CD14-positive monocyte (primary cell): ENCODE measurements around the gene TUBB4B. TPM values are rescaled to one million over a fixed set of nuclear protein-coding genes. Genes with fewer than 3 reads are reported as not detected.

Experiments used
- DNase-seq, 3 donors: peaks; one replicate each; pipeline ENCODE4 v3.0.0-alpha.2; 2011 to 2022
- H2AFZ ChIP-seq: 2 replicates; pipeline ENCODE4 v1.6.0; 2012; ENCODE audit warnings: mild to moderate bottlenecking, low read depth, low read length, inconsistent platforms; ENCODE audit not compliant: insufficient read depth, poor library complexity, severe bottlenecking
- H3K27ac ChIP-seq, 2 donors: 1 replicate in 1 of 2; 2 replicates in 1 of 2; pipeline ENCODE4 v1.5.1; 2012 to 2013; ENCODE audit warnings: low read length in 2 of 2, control low read depth in 1 of 2, inconsistent platforms in 1 of 2, low read depth in 1 of 2, mild to moderate bottlenecking in 1 of 2
- H3K27me3 ChIP-seq, 2 donors: one replicate each; pipeline versions ENCODE4 v1.6.0 to v1.6.1; 2011 to 2013; ENCODE audit warnings: low read length in 2 of 2; ENCODE audit not compliant: control insufficient read depth in 2 of 2, insufficient read depth in 2 of 2
- H3K36me3 ChIP-seq, 2 donors: replicated peaks in 1 of 2; 1 replicate in 1 of 2; 2 replicates in 1 of 2; pipeline versions ENCODE4 v1.5.1 to v1.6.1; 2012 to 2013; ENCODE audit warnings: low read length in 2 of 2, control low read depth in 1 of 2, inconsistent platforms in 1 of 2, mild to moderate bottlenecking in 1 of 2; ENCODE audit not compliant: insufficient read depth in 2 of 2, control insufficient read depth in 1 of 2
- H3K4me1 ChIP-seq, 2 donors: 1 replicate in 1 of 2; 2 replicates in 1 of 2; pipeline versions ENCODE4 v1.5.1 to v1.6.1; 2012 to 2013; ENCODE audit warnings: low read length in 2 of 2, control low read depth in 1 of 2, inconsistent platforms in 1 of 2, mild to moderate bottlenecking in 1 of 2, moderate library complexity in 1 of 2; ENCODE audit not compliant: insufficient read depth in 2 of 2, control insufficient read depth in 1 of 2
- H3K4me2 ChIP-seq: replicated peaks from 2 replicates; pipeline ENCODE3; 2012; ENCODE audit warnings: low read length, moderate library complexity, mild to moderate bottlenecking; ENCODE audit not compliant: poor library complexity, severe bottlenecking; ENCODE audit errors: extremely low read depth
- H3K4me3 ChIP-seq, 3 experiments: fragments of 200-600 bp in 1 of 3; sonication (generic) in 1 of 3; replicated peaks in 1 of 3; 1 replicate in 2 of 3; 2 replicates in 1 of 3; pipeline ENCODE4 v1.5.1; 2011 to 2013; ENCODE audit warnings: low read length in 3 of 3, mild to moderate bottlenecking in 3 of 3, control low read depth in 2 of 3, low read depth in 2 of 3, inconsistent platforms in 1 of 3, moderate library complexity in 1 of 3
- H3K79me2 ChIP-seq: 2 replicates; pipeline ENCODE4 v1.6.0; 2012; ENCODE audit warnings: mild to moderate bottlenecking, control low read depth, inconsistent platforms, low read length, moderate library complexity; ENCODE audit not compliant: insufficient read depth
- H3K9ac ChIP-seq: 2 replicates; pipeline ENCODE4 v1.6.0; 2017; ENCODE audit warnings: low read length, mild to moderate bottlenecking; ENCODE audit not compliant: insufficient read depth, poor library complexity, severe bottlenecking
- H3K9me3 ChIP-seq, 2 donors: replicated peaks in 1 of 2; 1 replicate in 1 of 2; 2 replicates in 1 of 2; pipeline versions ENCODE4 v1.5.1 to v1.6.1; 2012 to 2013; ENCODE audit warnings: low read length in 2 of 2, control low read depth in 1 of 2; ENCODE audit not compliant: control insufficient read depth in 1 of 2, insufficient read depth in 1 of 2
- H4K20me1 ChIP-seq: 2 replicates; pipeline ENCODE4 v1.6.0; 2012; ENCODE audit warnings: mild to moderate bottlenecking, low read length, control low read depth, moderate library complexity; ENCODE audit not compliant: insufficient read depth
- H3K27ac Mint-ChIP-seq, 7 donors: one replicate each; pipeline ENCODE4 v1.8.0; 2020; ENCODE audit warnings: mild to moderate bottlenecking in 7 of 7, mixed read lengths in 7 of 7, moderate library complexity in 6 of 7, inconsistent platforms in 2 of 7
- H3K27me3 Mint-ChIP-seq, 3 donors: one replicate each; pipeline ENCODE4 v1.8.0; 2021 to 2022; ENCODE audit warnings: low read depth in 3 of 3, mild to moderate bottlenecking in 3 of 3, mixed read lengths in 3 of 3, moderate library complexity in 3 of 3, inconsistent platforms in 1 of 3
- H3K36me3 Mint-ChIP-seq, 2 donors: one replicate each; pipeline ENCODE4 v1.8.0; 2020; ENCODE audit warnings: mixed read lengths in 2 of 2, inconsistent platforms in 1 of 2, mild to moderate bottlenecking in 1 of 2
- H3K4me1 Mint-ChIP-seq: one replicate; pipeline ENCODE4 v1.8.0; 2020; ENCODE audit warnings: mild to moderate bottlenecking, mixed read lengths
- H3K4me3 Mint-ChIP-seq, 2 donors: one replicate each; pipeline ENCODE4 v1.8.0; 2020; ENCODE audit warnings: mild to moderate bottlenecking in 2 of 2, mixed read lengths in 2 of 2, moderate library complexity in 1 of 2
- H3K9me3 Mint-ChIP-seq, 7 donors: one replicate each; pipeline ENCODE4 v1.8.0; 2020 to 2022; ENCODE audit warnings: mixed read lengths in 7 of 7, mild to moderate bottlenecking in 6 of 7, moderate library complexity in 6 of 7, inconsistent platforms in 2 of 7
- WGBS: methylation state at CpG from one replicate; pipeline ENCODE4 v1.1.5; 2013; ENCODE audit warnings: missing lambda C conversion rate; ENCODE audit not compliant: insufficient coverage; 5-methylcytosine and 5-hydroxymethylcytosine counted together
- intact Hi-C, 2 donors: fragments of 100-400 bp; cut with micrococcal nuclease; formaldehyde crosslinking; loops; one replicate each; pipeline versions ENCODE4 v1.15.0 to v1.15.1; 2023
- polyA plus RNA-seq, 3 donors: library from polyadenylated mRNA; depleted of rRNA in 1 of 3; unstranded in 2 of 3; stranded (reverse) in 1 of 3; fragments of 300-500 nt in 2 of 3; fragments of >200 nt in 1 of 3; fragmentation: Illumina TruSeq in 2 of 3; gene quantifications; 1 replicate in 2 of 3; 2 replicates in 1 of 3; pipeline ENCODE4 v1.2.3, GENCODE V29; 2012 to 2021
- TF ChIP-seq, protein P1 (sequence below): fragments of 200-600 bp; IDR thresholded peaks from one replicate; pipeline ENCODE4 v1.8.0; 2022; ENCODE audit warnings: antibody characterized with exemption, mild to moderate bottlenecking

Gene TUBB4B
- polyA plus RNA-seq, 3 donors, result 58.1 to 284 (median 70.8) TPM

DNA sequence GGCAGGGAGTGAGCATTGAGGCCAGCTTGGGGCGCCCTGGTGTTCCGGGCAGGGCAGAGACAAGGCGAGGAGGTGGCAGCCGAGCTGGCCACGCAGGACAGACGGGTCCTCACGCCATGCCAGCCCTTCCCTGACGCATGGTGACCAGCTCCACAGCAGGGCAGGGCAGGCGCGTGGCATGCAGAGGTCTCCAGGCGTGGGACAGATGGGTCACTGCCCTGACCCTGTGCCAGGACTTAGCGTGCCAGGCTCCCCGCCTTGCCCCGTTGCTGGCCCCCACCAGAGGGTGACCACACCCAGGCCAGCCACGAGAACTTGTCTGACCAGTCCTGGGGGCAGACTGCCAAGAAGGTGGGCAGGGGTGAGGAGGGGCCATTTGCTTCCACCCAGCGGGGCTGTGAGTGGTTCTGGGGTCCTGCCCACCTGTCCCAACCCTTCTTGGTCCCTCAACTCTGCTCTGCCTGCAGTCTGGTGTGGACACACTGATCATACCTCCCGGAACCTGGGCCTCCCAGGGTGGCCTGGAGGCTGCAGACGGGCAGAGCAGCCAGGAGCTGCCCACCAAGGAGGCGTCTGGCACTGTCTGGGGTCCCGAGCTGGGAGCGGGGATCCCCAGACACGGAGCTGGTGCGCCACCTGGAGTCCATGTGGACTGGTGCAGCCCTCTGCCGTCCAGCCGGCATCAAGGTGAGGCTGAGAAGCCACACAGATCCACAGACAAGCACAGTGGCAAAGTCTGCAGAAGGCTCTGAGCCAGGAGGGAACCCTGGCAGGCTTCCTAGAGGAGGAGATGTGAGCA is 13.8 kb upstream of the TUBB4B start, which contains the start of gene RNF224:
Gene RNF224, plus strand, starts transcription at position 449 of the 799 bp plus-strand sequence. CDS start 834 bp downstream, outside the sequence.
- Histone ChIP-seq H4K20me1 (no peaks in the 10 kb centered on the region), H3K36me3 (no peaks in the 10 kb centered on the region), H3K9ac (no peak within 1 kb of the TSS), H2AFZ (no peak within 1 kb of the TSS), H3K27ac (no peak within 1 kb of the TSS), H3K4me1 (peaks cover 24 to 28% of the 10 kb centered on the region in 2 donors), H3K9me3 (no peaks in the 10 kb centered on the region), H3K79me2 (no peaks in the 10 kb centered on the region), H3K4me2 (no peak within 1 kb of the TSS), H3K4me3 (no peak within 1 kb of the TSS), H3K27me3 (peaks cover 0 to 11% of the 10 kb centered on the region in 2 donors)
- TF ChIP-seq, protein P1, sequence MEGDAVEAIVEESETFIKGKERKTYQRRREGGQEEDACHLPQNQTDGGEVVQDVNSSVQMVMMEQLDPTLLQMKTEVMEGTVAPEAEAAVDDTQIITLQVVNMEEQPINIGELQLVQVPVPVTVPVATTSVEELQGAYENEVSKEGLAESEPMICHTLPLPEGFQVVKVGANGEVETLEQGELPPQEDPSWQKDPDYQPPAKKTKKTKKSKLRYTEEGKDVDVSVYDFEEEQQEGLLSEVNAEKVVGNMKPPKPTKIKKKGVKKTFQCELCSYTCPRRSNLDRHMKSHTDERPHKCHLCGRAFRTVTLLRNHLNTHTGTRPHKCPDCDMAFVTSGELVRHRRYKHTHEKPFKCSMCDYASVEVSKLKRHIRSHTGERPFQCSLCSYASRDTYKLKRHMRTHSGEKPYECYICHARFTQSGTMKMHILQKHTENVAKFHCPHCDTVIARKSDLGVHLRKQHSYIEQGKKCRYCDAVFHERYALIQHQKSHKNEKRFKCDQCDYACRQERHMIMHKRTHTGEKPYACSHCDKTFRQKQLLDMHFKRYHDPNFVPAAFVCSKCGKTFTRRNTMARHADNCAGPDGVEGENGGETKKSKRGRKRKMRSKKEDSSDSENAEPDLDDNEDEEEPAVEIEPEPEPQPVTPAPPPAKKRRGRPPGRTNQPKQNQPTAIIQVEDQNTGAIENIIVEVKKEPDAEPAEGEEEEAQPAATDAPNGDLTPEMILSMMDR, result peak; percentile 87
- peaks cover 20% of the 10 kb centered on the region for H3K4me1 Mint-ChIP-seq
- H3K4me3 Mint-ChIP-seq, result peak within 1 kb of the TSS in 1 of 2 donors; percentile 60
- H3K27me3 Mint-ChIP-seq, result peaks cover 4 to 34% (median 5%) of the 10 kb centered on the region in 3 donors
- peak within 1 kb of the TSS in 2 of 7 donors; percentile 41 to 64 for H3K27ac Mint-ChIP-seq
- no peaks in the 10 kb centered on the region for H3K36me3 Mint-ChIP-seq
- peaks cover 0 to 4% (median 0%) of the 10 kb centered on the region in 7 donors for H3K9me3 Mint-ChIP-seq
- WGBS, result 37% methylated on average over 24 of the region's 25 CpGs
- DNase-seq, result peak; percentile 54 to 68 (median 62)
- intact Hi-C loops, result loop anchor here in 1 of 2 donors (5.0 kb wide), 1 partner anchor 110 kb away; no protein-coding TSS in a partner anchor

DNA sequence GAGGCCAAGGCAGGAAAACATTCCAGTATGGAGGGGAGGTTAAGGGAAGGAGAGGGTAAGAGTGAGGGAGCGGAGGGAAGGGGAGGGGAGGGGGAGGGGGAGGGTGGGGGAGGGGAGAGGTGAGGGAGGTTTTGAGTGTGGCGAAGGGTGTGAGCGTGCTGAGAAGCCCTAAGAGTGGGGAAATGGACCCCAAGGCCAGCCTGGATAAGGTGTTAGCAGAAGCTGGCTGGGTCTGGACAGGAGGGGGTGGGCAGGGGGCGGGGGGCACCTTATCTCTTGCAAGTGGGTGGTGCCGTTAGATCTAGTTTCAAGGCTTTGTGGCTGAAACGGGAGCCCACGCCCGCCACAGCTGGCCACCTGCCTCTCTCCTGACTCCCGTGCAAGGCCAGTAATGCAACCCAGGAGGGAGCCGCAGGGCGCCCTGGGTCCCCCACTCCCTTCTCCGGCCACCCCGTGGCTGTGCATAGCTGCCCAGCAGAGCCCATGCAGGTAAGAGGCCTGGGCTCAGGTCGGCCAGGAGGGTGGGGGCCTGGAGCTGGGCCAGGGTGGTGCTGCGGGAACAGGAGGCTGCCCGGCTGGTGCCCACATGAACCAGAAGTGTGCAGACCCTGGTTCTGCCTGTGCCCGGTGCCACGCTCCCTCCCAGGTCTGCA is 13.1 kb upstream of the TUBB4B start:
- H3K36me3 ChIP-seq, result no peaks in the 10 kb centered on the region
- Mint-ChIP-seq H3K27ac (no peak overlapping the region), H3K36me3 (no peaks in the 10 kb centered on the region), H3K9me3 (peaks cover 0 to 4% (median 0%) of the 10 kb centered on the region in 7 donors), H3K27me3 (peaks cover 2 to 34% (median 5%) of the 10 kb centered on the region in 3 donors), H3K4me1 (peaks cover 17% of the 10 kb centered on the region), H3K4me3 (peak overlapping the region in 1 of 2 donors; percentile 60)
- H3K27me3 ChIP-seq, result peaks cover 0 to 9% of the 10 kb centered on the region in 2 donors
- no peaks in the 10 kb centered on the region for H4K20me1 ChIP-seq
- no peak overlapping the region for H3K4me2 ChIP-seq
- intact Hi-C loops, result loop anchor here in 1 of 2 donors (5.0 kb wide), 1 partner anchor 111 kb away; no protein-coding TSS in a partner anchor
- peaks cover 17 to 20% of the 10 kb centered on the region in 2 donors for H3K4me1 ChIP-seq
- H3K9me3 ChIP-seq, result no peaks in the 10 kb centered on the region
- no peaks in the 10 kb centered on the region for H3K79me2 ChIP-seq
- H3K27ac ChIP-seq, result no peak overlapping the region
- TF ChIP-seq, protein P1, result no peak
- H2AFZ ChIP-seq, result no peak overlapping the region
- DNase-seq, result no peak
- WGBS, result 39% methylated on average over 10 of the region's 18 CpGs
- no peak overlapping the region for H3K4me3 ChIP-seq
- no peak overlapping the region for H3K9ac ChIP-seq
